ENCODE data around the gene INSR. TPM values are rescaled to one million over a fixed set of nuclear protein-coding genes. Genes with fewer than 3 reads are reported as not detected.

INSR gene
- total RNA-seq, 2 donors from 2014 or later, result 58.7 to 62.2 TPM

DNA sequence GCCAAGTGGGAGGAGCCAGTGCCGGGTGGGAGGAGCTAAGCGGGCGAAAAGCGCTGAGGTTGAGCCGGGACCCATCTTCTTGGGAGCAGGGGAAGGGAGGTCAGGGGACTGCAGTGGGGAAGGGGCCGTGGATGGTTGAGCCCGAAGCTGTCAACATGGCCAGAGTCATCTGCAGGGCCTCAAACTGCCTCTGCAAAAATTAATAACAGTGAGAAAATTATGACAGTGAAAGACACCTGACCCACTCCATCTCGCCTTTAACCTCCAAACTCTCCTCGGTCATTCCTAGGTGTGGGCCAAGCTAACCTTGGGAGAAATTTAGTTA, 194.7 kb downstream of the INSR start:
- H3K27ac ChIP-seq, result peak overlapping the region; percentile 92
- TF ChIP-seq, protein P1, sequence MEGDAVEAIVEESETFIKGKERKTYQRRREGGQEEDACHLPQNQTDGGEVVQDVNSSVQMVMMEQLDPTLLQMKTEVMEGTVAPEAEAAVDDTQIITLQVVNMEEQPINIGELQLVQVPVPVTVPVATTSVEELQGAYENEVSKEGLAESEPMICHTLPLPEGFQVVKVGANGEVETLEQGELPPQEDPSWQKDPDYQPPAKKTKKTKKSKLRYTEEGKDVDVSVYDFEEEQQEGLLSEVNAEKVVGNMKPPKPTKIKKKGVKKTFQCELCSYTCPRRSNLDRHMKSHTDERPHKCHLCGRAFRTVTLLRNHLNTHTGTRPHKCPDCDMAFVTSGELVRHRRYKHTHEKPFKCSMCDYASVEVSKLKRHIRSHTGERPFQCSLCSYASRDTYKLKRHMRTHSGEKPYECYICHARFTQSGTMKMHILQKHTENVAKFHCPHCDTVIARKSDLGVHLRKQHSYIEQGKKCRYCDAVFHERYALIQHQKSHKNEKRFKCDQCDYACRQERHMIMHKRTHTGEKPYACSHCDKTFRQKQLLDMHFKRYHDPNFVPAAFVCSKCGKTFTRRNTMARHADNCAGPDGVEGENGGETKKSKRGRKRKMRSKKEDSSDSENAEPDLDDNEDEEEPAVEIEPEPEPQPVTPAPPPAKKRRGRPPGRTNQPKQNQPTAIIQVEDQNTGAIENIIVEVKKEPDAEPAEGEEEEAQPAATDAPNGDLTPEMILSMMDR (IDR thresholded peaks at IDR 0.05), result no peak
- no peak for DNase-seq
- intact Hi-C loops (cut with DNase I), result no loop called here
- peak overlapping the region; percentile 74 to 95 for H3K9ac ChIP-seq (ENCODE audit: low read depth in 2 of 2, low read length in 2 of 2)
- H3K27me3 ChIP-seq, result no peaks in the 10 kb centered on the region
- peak overlapping the region; percentile 68 for H3K4me3 ChIP-seq
- H3K36me3 ChIP-seq, result no peaks in the 10 kb centered on the region
- no peaks in the 10 kb centered on the region for H3K9me3 ChIP-seq
- H3K4me1 ChIP-seq, result no peaks in the 10 kb centered on the region

DNA sequence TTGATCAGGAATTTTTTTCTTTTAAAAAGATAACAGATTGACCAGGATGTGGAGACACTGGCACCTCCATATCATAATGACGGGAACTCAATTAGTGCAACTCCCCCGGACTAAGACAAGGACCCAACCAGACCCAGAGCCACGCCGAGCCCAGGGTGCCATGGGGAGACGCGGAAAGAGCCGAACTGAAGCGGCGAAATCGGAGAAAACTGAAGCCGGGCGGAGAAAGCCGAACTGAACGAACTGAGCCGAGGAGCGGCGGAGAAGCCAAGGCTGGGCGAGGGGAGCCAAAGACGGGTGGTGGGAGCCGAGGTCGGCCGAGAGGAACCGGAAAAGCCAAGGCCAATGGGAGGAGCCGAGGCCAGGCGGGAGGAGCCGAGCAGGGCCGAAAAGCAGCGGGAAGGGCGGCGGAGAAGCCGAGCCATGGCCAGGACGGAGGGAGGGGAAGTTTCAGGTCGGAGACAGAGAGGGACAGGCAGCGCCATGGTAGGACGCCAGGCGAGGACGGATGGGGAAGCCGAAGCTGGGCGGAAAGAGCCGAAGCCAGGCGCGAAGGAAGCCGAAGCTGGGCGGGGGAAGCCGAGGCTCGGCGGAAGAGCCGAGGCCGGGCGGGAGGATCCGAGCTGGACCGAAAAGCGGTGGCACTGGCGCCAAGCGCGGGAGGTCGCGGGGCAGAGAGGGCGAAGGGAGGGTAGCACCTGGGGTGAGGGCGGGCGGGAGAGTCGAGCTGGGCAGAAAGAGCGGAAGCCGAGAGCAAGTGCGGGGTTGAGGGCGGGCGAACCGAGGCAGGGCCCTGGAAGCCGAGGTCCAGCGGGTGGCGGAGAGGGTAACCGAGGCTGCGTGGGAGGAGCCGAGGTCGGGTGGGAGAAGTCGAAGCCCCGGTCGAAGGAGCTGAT, 195.3 kb downstream of the INSR start:
- no peaks in the 10 kb centered on the region for H3K4me1 ChIP-seq
- DNase-seq, result peak; percentile 93
- TF ChIP-seq, protein P1 (IDR thresholded peaks at IDR 0.05), result no peak
- intact Hi-C loops (cut with DNase I), result no loop called here
- H3K27ac ChIP-seq, result peak overlapping the region; percentile 92
- no peaks in the 10 kb centered on the region for H3K9me3 ChIP-seq
- H3K4me3 ChIP-seq, result peak overlapping the region; percentile 68
- H3K36me3 ChIP-seq, result no peaks in the 10 kb centered on the region
- no peaks in the 10 kb centered on the region for H3K27me3 ChIP-seq
- H3K9ac ChIP-seq (ENCODE audit: low read depth in 2 of 2, low read length in 2 of 2), result peak overlapping the region; percentile 74 to 95

GRCh38 chr19:7098096-7098495, 196.1 kb downstream of the INSR start:
- DNase-seq, result no peak
- Histone ChIP-seq H3K27me3 (no peaks in the 10 kb centered on the region), H3K27ac (no peak overlapping the region), H3K4me3 (no peak overlapping the region), H3K36me3 (no peaks in the 10 kb centered on the region), H3K4me1 (no peaks in the 10 kb centered on the region), H3K9ac (ENCODE audit: low read depth in 2 of 2, low read length in 2 of 2) (no peak overlapping the region), H3K9me3 (no peaks in the 10 kb centered on the region)
- intact Hi-C loops (cut with DNase I), result no loop called here
- TF ChIP-seq, protein P1 (IDR thresholded peaks at IDR 0.05), result no peak

GRCh38 chr19:7088999-7089398, 205.2 kb downstream of the INSR start:
- H3K27me3 ChIP-seq, result no peaks in the 10 kb centered on the region
- no peak overlapping the region for H3K4me3 ChIP-seq
- H3K4me1 ChIP-seq, result no peaks in the 10 kb centered on the region
- peaks cover 7% of the 10 kb centered on the region for H3K36me3 ChIP-seq
- intact Hi-C loops (cut with DNase I), result no loop called here
- TF ChIP-seq, protein P1 (IDR thresholded peaks at IDR 0.05), result no peak
- H3K27ac ChIP-seq, result no peak overlapping the region
- H3K9ac ChIP-seq (ENCODE audit: low read depth in 2 of 2, low read length in 2 of 2), result no peak overlapping the region
- DNase-seq, result no peak
- peaks cover 12% of the 10 kb centered on the region for H3K9me3 ChIP-seq

DNA sequence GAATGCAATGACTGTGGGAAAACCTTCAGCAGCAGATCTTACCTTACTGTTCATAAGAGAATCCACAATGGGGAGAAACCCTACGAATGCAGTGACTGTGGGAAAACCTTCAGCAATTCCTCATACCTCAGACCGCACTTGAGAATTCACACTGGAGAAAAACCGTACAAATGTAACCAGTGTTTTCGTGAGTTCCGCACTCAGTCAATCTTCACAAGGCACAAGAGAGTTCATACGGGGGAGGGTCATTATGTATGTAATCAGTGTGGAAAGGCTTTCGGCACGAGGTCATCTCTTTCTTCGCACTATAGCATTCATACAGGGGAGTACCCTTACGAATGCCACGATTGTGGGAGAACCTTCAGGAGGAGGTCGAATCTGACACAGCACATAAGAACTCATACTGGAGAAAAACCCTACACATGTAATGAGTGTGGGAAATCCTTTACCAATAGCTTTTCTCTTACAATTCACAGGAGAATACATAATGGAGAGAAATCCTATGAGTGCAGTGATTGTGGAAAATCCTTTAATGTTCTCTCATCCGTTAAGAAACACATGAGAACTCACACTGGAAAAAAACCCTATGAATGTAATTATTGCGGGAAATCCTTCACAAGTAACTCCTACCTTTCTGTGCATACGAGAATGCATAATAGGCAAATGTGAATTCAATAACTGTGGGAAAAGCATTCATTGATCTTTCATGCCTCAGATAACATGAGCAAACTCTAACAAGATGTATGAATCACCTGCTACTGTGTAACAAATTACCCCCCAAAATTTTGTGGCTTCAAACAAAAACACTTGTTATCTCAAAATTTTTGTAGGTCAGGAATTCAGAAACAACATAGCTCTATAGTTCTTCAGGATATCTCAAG, 210.9 kb downstream of the INSR start:
- H3K9ac ChIP-seq (ENCODE audit: low read depth in 2 of 2, low read length in 2 of 2), result no peak overlapping the region
- no peak overlapping the region for H3K4me3 ChIP-seq
- no peak for DNase-seq
- TF ChIP-seq, protein P1 (IDR thresholded peaks at IDR 0.05), result no peak
- no peaks in the 10 kb centered on the region for H3K4me1 ChIP-seq
- H3K27me3 ChIP-seq, result no peaks in the 10 kb centered on the region
- no peak overlapping the region for H3K27ac ChIP-seq
- peaks cover 32% of the 10 kb centered on the region for H3K9me3 ChIP-seq
- intact Hi-C loops (cut with DNase I), result no loop called here
- H3K36me3 ChIP-seq, result peaks cover 57% of the 10 kb centered on the region

All from colonic mucosa (tissue), 4 donors.